ENCODE results near the gene COTL1.

- TF ChIP-seq CTCF (IDR thresholded peaks at IDR 0.05) (no peak), POLR2AphosphoS5 (IDR thresholded peaks at IDR 0.05) (no peak), EP300 (IDR thresholded peaks at IDR 0.05) (no peak)
Observed at GRCh38 chr16:84637709-84638108, 19.8 kb upstream of the COTL1 start.
